ENCODE data around the gene GZMB.
"Not testable (repeated sequence)": the region's sequence is repeated elsewhere in the genome, so short reads cannot be mapped to it uniquely, and the experiment has no call there.

Gene GZMB, protein sequence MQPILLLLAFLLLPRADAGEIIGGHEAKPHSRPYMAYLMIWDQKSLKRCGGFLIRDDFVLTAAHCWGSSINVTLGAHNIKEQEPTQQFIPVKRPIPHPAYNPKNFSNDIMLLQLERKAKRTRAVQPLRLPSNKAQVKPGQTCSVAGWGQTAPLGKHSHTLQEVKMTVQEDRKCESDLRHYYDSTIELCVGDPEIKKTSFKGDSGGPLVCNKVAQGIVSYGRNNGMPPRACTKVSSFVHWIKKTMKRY

DNA sequence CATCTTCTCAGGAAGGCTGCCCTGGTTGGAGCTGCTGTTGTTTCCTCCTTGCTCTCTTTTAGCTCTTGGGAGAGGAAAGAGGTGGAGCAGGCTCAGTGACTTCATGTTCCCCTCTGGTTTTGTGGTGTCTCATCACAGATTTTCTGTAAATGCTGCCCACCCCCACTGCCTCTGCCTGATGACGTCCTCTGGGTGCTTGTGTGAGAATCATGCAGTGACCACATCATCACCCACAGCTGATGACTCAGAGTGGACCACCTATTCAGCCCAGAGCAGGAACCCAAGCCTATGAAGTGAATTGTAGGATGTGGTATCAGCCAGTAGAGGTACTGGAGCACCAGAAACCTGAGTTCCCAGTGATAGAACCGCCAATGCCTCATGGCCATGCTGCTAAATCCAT is at the start of gene GZMB:
TSS of gene GZMB (minus strand) at position 33 of the 400 bp plus-strand sequence. CDS start at position 3, 30 bp downstream.
- DNase-seq (ENCODE audit: extremely low read depth in 1 of 2, low read depth in 1 of 2), result peak; percentile 27 to 32

DNA sequence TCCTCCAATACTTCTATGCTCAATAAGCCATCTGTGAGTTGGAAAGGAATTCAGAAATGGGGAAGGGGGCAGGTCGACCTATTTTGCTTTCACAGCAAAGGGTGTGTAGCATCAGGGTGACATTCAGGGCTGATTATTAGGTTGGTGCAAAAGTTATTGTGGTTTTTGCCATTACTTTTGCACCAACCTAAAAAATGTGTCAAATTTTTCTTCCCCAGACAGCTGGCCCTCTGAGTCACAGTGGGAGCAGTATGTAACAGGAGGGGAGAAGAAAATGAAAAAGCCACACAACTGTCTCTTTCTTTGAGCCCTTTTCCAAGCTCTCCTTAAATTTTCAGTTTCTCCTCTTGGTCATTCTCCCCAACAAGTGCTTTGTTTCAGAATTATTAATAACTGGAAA is 47.1 kb upstream of the GZMB start:
- DNase-seq (ENCODE audit: extremely low read depth in 1 of 2, low read depth in 1 of 2), result no peak

DNA sequence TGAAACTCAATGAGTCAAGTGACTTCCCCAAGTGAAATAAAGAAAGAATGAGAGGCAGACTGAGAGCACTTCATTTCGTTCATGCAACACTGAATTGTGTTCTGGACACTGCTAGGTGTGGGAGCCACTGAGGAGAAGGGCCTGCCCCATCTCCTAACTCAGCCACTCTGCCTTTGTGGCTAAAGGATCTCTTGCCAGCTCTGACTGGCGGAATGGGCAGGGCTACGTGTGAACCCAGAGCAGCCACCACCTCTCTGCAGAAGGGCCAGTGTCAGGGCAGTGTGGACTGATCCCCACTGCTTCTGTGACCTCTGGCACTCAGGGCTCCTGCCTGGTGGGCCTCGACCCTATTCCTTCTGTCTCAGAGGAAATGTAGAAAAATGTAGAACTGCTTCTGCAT is 46.5 kb upstream of the GZMB start:
- DNase-seq (ENCODE audit: extremely low read depth in 1 of 2, low read depth in 1 of 2), result no peak

DNA sequence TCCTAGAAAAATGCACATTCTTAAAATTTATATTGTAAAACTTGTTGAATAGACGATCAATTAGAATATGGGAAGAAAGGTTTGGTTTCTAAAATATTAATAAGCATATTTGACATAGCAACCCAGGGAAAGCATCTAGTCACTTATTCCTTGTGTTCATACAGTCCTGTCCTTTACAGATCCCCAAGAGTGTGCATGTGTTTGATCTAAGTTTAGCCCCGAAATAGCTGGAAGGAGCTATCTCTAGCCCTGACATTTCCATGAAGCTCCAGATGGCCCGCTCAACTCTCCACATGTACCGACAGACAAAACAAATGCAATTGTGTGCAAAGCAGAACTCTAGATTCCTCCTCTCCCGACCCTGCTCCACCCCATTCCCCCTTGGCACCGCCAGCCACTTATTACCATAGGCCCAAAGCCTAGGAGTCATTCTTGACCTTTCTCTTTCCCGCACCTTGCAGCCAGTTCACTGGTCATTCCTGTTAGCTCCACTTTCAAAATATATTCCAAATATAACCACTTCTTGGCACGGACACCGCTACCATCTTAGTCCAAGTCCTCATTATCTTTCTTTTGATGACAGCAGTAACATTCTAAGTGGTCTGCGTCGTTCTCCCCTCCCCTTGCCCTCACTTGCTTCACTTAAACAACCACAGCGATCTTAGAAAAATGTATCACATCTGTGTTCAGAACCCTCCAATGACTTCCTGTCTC is 45.4 kb upstream of the GZMB start:
- DNase-seq (ENCODE audit: extremely low read depth in 1 of 2, low read depth in 1 of 2), result no peak

DNA sequence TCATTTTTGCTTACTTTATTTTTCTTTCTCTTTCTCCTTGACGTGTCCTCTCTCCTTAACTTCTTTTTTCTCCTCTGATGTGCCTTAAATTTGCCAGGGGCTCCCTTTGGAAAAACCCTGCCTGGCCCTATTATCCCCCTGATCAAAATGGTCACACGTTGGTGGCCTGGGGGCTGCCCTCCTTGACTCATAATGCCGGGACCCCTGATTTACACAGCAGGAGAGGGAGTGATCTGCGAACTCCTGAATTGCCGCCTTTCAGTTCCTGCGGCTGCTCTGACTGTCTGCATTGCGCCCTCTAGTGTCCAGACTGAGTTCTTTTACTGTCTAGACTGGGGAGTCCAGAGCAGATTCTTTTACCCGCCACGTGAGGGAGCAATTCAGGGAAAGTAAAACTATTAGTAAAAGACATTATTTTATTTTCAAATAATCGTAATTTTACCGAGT is 44.8 kb upstream of the GZMB start:
- DNase-seq (ENCODE audit: extremely low read depth in 1 of 2, low read depth in 1 of 2), result peak; percentile 51 to 55

DNA sequence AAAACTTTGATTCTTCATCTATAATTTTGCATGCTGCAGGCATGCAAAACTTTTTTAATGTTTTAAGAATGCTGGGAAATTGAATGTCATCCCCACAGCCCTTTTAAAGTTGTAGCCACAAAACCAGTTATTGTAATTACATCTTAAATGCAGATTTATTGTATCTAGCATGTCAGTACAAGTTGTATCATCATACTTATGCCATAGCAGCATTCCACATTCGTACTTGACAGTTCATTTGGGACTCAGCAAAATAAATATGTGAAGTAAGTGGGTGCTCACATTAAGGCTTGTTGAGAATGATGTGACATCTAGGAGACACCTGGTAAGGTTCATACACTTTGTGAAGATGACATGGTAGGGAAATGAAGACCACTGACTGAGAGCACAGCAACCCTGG is 44.0 kb upstream of the GZMB start:
- no peak for DNase-seq (ENCODE audit: extremely low read depth in 1 of 2, low read depth in 1 of 2)

DNA sequence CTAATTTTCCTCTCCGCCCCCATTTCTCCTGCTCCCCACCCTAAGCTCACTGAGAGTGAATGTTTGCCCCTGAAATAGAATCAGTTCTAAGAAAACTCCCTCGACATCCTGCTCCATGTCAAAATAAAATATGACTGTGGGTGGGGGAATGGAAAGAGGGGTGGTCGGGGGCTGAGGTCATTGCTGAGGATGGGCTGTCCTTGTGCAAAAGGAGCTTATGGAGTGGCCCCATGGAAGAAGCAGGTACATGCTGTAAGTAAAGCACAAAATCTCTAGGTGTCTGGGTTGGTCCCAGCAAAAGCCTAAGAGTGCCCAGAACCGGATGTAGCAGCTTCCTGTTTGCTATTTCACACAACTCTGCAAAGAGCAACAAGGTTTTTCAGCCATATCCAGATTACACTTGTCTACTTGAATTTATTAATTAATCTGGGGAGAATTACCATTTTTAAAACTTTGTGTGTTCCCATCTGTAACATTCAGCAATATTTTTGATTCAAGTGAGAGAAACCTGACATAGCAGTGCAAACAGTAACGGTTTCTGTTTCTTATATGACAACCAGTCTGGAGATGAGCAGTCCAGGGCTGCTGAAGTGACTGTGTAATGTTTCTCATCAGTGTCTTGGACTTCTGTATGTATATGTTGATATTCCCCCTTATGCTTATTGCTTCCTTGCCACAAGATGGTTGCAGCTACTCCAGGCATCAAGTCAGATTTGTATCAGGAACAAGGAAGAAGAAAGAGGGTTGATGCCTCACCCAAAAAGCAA is 40.4 kb upstream of the GZMB start:
- no peak for DNase-seq (ENCODE audit: extremely low read depth in 1 of 2, low read depth in 1 of 2)

DNA sequence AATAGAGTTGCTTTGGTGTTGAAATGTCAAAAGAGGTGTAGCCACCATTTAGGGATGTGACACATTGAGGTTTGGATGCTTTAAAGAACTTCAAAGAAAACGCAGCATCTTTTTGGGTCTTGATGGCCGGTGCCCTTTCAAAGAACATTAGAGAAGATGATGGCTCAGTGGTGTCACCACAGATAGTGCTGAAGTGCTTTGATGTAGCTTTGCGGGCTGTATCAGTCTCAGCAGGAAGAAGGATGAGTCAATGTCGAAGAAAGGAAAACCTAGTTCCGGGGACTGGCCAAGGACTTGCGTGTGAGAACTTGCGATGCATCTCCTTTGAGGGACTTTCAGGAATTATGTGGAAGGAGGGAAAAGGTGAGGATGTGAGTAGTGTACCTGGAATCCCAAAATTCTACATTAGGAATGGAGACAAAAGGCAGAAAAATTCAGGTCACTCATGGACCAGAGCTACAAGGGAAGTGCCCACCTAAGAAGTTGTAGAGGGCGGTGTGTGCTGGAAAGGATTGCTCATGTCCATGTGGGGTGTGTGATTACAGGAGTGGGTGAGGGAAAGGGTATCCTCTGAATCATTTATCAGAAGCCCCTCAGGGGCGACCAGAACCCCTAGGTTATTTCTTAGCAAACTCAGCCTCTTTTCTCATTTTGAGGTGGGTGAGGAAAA is 39.7 kb upstream of the GZMB start:
- peak; percentile 33 to 40 for DNase-seq (ENCODE audit: extremely low read depth in 1 of 2, low read depth in 1 of 2)

DNA sequence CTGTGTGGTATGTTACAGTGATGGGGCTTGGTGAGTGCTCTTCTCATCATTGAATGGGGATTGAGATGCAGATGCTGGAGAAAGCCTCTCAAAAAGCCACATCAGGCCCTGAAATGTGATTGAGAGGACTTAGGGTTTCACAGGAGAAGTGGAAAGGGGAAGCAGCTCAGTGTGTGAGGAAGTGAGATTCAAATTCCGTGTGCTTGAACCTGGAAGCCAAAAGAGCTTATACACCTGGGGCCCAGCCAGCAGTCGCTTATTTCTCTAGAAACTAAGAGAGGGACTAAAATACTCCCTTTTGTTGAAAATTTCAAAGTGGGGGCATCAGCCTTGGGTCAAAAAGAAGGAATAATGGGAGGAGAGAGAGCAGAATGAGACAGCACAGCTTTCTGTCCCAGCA is 39.1 kb upstream of the GZMB start:
- DNase-seq (ENCODE audit: extremely low read depth in 1 of 2, low read depth in 1 of 2), result no peak

DNA sequence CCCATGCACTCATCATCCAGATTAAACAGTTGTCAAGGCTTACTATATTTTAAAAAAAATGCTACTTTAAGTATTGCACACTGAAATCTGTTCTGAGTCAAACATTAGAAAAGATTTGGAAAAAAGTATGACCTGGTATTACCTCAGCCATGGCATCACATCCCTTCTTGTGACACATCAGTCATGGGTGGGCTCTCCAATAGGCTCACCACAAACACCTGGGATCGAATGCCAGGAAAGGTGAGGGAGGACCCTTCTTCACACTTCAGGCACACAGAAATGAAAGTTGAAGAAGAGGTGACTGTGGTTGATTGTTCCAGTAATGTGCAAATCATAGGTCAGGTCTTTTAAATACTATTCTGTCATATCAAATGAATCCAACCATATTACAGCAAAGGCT is 36.6 kb upstream of the GZMB start:
- DNase-seq (ENCODE audit: extremely low read depth in 1 of 2, low read depth in 1 of 2), result no peak

DNA sequence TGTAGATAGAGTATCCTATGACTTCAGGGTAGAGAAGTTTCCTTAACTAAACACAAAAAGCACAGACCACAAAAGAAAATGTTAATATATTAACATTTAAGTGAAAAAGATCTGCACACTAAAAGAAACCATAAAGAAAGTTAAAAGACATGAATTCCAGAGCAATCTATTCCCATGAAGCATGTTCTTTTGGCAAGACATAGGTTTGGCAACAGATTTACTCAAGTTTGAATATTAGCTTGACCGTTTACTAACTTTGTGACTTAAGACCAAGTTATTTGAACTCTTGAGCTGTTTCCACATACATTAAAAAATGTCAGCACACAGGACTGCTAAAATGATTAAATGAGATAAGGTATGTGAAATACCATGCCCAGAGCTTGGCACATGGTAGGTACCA is 35.7 kb upstream of the GZMB start:
- DNase-seq (ENCODE audit: extremely low read depth in 1 of 2, low read depth in 1 of 2), result no peak

DNA sequence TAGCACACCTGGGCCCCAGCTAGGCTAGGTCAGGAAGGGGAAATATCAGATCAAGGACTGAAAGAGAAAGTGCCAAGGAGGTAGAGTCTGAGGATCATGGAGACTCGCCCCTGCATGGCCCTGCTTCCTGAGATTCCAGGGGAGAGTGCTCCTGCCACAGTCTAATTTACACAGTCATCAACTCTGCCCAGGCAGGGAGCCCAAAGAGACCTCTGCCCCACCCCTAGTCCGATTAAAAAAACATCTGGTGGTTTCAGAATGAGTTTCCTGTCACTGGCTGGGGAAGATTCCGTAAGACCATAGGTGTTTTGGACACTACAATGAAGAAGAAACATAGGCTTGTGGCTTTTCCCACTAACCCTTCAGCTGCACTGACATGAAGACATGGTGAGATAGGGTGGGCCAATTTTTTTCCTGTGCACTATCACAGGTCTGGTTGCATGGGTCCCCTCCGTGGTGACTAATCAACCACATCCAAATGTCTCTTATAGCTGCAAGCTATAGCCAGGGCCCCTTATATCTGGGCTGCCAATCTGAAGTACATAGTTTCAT is 31.5 kb upstream of the GZMB start:
- no peak for DNase-seq (ENCODE audit: extremely low read depth in 1 of 2, low read depth in 1 of 2)

DNA sequence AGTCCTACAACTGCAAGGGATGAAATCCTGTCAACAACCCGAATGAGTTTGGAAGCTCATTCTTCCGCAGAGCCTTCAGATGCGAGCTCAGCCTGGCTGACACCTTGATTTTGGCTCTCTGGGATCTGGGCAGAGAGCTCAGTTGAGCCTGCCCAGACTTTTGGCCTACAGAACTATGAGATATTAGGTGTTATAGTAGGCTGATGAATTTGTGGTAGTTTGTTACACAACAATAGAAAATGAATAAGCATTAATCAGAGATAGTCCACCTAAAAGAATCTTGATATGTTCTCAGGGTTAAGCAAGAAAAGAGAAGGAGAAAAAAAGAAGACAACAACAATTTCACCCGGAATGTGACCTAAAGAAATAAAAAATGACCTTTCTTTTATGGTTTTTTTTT is 30.4 kb upstream of the GZMB start:
- DNase-seq (ENCODE audit: extremely low read depth in 1 of 2, low read depth in 1 of 2), result no peak

DNA sequence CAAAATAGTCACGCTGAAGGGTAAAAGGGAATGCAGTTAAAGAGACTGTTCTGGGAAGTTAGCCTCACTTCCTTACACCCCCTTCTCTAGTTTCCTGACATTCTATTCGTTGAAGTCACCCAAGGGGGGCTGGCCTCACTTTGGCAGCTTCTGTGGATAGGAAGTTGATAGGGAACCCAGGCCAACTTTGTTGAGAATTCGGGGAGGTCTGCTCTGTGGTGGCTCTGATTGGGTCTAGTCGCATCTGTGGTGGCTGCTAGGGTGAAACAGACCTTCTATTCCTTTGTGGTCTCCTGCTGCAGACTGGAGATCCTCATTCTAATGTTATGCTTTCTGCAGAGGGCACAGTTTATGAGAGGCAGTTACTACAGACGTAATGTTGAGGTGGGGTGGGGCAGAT is 28.8 kb upstream of the GZMB start:
- DNase-seq (ENCODE audit: extremely low read depth in 1 of 2, low read depth in 1 of 2), result no peak

DNA sequence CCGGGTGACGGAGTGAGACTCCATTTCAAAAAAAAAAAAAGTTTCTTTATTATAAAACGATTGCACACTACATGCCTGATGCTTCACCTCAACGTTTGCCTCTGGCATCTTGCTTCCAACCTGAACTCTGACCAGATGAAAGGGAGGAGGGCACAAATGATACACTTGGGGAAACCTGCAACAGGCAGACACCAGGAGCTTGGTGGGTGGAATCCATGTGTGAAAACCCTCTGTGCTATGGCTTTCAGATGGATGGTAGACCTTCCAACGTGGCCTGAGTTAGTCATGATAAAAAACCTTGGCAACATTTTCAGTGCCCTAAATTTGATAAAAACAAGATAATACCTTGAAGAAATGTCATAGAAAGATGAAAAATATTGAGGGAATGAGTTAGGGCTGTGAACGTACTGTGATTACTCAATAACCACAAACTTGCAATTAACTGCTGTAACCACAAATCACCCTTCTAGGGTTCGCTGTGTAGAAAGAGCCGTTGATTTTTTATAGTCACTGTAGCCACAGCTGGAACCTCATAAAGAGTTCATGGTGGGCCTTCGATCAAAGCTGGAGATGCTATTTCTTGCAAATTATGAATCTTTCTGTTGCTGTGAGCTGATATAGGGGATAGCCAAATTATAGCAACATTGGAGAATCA is 26.1 kb upstream of the GZMB start:
- DNase-seq (ENCODE audit: extremely low read depth in 1 of 2, low read depth in 1 of 2), result no peak

DNA sequence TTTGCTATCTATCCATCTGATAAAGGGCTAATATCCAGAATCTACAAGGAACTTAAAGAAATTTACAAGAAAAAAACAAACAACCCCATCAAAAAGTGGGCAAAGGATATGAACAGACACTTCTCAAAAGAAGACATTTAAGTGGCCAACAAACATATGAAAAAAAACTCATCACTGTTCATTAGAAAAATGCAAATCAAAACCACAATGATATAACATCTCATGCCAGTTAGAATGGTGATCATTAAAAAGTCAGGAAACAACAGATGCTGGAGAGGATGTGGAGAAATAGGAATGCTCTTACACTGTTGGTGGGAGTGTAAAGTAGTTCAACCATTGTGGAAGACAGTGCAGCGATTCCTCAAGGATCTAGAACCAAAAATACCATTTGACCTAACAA is 14.4 kb upstream of the GZMB start:
- not testable (repeated sequence) for DNase-seq (ENCODE audit: extremely low read depth in 1 of 2, low read depth in 1 of 2)

DNA sequence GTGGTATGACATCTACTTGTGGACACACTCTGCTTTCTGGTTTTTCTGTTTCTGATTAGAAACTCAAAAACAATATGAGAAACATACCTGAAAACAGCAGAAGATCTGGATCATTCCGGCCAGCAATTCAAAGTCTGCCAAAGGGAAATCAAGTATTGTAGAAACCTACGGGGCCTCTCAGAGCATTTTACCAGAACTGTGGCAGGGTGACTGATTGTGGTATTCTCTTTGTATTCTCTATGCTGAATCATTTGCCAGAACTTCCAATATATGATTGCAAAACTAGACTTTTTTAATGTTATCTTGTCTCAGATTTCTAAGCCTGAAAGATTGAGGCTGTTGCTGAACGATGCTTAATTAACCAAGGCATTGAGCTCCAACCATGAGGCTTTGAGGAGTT is 5.9 kb upstream of the GZMB start:
- DNase-seq (ENCODE audit: extremely low read depth in 1 of 2, low read depth in 1 of 2), result no peak

DNA sequence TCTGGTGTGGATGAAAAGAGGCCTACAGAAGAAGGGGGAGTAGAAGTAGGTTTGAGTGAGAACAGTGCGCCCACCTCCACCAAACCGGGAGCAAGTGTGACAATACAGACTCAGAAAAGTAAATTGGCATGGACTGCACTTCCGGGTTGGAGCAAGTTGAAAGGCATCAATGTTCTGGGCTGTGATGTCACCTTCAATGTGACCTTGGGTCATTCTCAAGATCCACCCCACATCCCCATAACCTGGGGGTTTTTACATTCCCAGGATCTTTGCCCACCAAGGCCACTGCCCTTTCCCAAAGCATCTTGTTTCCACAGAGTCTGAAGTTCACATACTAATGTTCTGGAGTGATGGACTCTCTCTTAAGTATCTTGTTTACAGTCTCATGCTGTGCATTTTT is 5.3 kb upstream of the GZMB start:
- no peak for DNase-seq (ENCODE audit: extremely low read depth in 1 of 2, low read depth in 1 of 2)

DNA sequence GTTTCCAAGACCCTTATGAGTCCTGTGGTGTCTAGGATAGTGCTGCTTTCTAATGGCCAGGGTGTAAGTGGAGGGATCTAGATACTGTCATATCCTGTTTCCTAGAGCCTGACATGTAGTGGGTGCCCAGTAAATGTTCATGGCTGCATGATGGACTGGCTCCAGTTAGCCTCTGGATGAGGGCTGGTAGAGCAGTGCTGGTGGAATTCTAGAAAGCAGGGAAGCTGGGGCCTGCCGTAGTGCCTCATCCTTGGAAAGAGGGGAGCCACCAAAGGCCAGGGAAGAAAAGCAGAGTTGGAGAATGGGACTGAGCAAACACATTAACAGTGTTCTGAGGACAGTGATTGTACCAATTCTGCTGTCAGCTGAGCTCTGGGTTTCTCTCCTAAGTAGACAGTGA is 637 bp downstream of the GZMB start:
- no peak for DNase-seq (ENCODE audit: extremely low read depth in 1 of 2, low read depth in 1 of 2)

DNA sequence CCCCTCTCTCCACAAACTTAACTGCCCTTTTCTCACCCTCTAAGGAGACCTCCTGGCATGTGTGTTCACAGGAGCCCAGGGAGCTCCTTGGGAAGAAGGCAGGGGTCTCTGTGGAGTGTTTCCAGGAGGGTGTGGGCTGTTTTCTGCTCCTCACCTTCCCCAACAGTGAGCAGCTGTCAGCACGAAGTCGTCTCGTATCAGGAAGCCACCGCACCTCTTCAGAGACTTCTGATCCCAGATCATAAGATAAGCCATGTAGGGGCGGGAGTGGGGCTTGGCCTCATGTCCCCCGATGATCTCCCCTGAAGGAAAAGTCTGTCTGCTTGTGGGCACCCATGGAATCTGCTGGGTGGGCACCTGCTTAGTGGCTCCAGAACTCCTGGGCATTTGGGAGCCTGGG is 1.2 kb downstream of the GZMB start:
- DNase-seq (ENCODE audit: extremely low read depth in 1 of 2, low read depth in 1 of 2), result no peak

DNA sequence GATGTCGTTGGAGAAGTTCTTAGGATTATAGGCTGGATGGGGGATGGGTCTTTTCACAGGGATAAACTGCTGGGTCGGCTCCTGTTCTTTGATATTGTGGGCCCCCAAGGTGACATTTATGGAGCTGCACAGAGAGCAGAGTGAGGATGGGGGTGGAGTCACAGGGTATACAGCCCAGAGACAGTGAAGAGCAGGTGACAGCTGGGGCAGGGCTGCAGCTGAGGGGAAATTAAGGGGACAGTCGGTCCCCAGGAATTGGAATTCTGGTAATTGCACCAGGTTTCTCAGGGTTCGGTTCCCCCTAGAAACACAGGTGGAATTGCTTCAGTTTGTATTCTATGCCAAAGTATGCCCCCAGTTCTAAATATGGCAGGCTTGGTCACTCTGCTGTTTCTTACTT is 1.7 kb downstream of the GZMB start:
- DNase-seq (ENCODE audit: extremely low read depth in 1 of 2, low read depth in 1 of 2), result no peak
